Right kidney (tissue), 1 donor: Measurements from ENCODE around the gene RRP9.
"Not testable (repeated sequence)": the region's sequence is repeated elsewhere in the genome, so short reads cannot be mapped to it uniquely, and the experiment has no call there.

Experiments used
- DNase-seq: peaks from one replicate; pipeline ENCODE4 v3.0.0-alpha.2; 2016

Gene RRP9

DNA sequence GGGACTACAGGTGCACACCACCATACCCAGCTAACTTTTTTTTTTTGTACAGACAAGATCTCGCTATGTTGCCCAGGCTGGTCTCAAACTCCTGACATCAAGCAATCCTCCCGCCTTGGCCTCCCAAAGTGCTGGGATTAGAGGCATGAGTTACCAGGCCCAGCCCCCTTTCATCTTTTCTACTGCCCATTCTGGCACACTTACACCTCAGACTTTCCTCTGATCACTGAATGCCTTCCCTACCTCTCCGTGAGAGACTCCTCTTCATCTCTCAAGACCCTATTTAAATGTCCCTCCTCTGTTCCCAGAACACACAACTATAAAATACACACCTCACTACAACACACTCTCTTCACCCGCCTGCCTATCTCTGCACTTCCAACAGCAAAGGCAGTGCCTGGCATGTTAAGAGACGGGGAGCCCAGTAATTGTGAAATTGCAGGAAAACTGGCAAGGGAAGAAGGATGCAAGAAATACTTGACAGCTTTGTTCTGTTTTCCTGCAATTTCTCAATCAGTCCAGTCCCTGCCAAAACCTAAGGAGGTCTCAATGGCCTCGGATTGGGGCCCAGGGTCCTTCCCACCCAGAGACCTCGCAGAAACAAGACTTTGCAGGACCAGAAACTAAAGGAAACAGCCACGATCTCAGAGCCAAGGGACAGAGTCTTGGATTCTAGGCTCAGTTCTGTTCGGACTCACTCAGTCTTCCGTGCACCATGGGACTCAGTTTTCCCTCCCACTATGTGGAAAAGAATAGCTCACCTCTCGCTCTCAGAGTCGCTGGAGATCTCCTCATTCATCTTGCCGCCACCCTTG, 849 bp downstream of the RRP9 start:
- no peak for DNase-seq

- DNase-seq, result no peak
These were observed 2.8 kb downstream of the RRP9 start for GRCh38 chr3:51938780-51939425.

DNA sequence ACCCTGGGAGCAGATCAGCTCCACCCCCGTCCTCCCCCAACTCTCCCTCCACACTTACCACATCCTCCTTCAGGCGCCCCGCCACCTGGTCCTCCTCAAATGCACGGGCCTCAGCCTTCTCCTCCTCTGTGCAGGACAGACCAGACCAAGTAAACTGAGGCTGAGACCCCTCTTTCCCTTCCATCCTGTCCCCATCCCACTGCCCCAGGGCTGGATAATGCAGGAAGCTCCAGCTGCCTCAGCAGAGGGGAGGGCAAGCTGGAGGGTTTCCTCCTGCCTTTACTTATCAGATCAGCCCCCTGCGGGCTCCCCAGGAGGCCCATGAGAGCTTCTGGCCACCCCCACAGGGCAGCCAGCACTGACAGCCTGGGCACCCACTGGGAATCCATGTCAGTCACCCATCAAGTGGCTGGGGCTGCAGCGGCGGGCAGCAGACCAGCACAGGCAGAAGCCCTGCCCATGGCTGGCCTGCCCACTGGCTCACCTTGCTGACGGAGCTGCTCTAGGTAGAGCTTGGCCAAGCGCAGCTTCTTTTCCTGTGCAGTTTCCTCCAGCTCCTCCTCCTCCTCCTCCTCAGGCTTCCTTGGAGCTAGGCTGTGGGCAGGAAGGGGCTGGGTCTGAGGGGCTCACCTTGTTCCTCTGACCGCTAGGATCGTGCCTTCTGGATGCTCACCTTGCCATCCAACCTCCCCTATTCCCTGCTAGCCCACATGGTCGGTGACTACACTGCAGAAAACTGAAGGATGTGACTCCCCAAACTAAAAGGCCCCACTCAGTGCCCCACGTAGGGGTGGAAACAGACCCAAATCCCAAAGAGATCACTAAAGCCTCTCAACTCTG, 3.9 kb downstream of the RRP9 start:
- DNase-seq, result no peak

- DNase-seq, result no peak
These were observed 4.7 kb downstream of the RRP9 start for GRCh38 chr3:51937014-51937413.

- DNase-seq, result no peak
These were observed 5.6 kb downstream of the RRP9 start for GRCh38 chr3:51935886-51936755.

- DNase-seq, result no peak
These were observed 6.5 kb downstream of the RRP9 start for GRCh38 chr3:51934991-51935885.

DNA sequence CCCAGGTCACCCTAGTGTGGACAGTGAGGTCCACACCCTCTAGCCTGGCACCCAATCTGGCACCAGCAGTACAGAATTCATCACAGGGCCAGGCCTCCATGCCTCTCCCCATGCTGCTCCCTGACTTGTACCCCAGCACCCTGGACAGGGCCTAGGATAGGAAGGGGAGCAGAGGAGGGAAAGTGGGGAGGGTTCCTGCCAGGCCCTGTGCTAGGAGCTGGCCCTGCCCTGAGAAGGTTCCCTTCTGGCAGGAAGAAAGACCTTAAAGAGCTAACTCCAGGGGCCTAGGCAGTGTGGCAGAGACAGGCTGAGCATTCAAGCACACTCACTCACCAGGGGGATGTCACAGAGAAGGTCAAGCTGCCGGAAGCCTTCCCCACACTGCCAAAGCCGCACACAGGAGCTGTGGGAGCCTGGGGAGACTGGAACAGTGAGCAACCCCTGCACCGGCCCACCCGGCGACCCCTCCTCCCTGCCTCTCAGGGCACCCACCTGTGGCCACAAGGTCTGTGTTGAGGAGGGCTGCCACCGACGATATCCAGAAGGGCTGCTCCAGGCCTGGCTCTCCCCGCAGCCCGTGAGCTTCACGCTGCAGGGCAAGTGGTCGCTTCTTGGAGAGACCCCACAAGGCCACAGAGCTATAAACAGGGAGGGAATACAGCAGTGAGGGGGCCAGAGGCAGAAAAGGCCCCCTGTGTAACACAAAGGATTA, 7.4 kb downstream of the RRP9 start:
- no peak for DNase-seq

DNA sequence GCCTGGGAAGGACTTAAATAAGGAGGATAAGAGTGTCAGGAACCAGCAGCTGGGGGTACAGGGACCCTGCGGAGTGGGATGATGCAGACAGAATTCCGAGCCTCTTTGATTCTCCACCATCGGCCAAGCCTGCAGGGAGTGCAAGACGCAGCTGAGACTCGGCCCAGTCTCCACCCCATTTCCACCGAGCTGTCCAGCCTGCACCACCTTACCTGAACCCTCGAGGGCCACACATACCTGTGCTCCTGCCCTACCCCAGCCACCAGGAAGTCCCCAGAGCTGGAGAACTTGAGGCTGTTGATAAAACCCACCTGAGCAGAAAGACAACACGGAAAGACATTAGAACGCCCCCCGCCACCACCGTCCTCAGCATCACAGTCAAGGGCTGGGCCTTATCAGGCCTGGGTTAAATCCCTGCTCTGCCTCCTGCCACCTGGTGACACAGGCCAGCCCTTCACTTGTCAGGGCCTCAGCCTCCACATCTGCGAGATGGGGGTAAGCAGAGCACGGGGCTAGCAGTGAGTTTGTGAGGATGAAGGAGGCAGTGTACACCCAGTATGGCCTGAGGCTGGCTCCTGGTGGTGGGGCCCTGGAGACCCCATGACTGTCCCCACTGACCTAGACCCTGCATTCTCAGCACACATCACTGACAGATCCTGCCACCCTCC, 8.1 kb downstream of the RRP9 start:
- no peak for DNase-seq

- DNase-seq, result no peak
These were observed 9.0 kb downstream of the RRP9 start for GRCh38 chr3:51932471-51933370.

GRCh38 chr3:51931756-51932155, 9.9 kb downstream of the RRP9 start:
- DNase-seq, result no peak

GRCh38 chr3:51930439-51930838, 11.3 kb downstream of the RRP9 start:
- DNase-seq, result no peak

GRCh38 chr3:51929420-51930003, 12.2 kb downstream of the RRP9 start:
- DNase-seq, result no peak

DNA sequence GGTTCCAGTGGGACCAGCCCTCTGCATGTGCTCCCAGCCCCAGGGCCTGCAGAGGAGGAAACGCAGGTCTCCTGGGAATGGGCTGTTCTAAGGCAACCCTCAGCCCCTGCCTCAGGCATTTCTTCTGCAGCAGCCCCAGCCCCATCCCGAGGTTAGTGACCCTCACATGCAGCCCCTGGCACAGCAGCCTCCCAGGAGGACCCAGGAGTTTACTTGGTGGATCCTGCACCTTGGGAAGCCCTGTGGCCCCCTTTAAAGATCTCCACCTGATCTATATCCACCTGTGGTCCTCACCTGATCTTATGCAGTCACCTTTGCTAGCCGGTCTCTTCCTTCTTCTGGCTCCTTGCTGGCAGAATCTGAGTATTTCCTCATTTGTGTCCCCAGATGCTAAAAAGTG, 12.7 kb downstream of the RRP9 start:
- DNase-seq, result not testable (repeated sequence)

GRCh38 chr3:51928438-51928837, 13.3 kb downstream of the RRP9 start:
- no peak for DNase-seq

- DNase-seq, result no peak
These were observed 14.4 kb downstream of the RRP9 start for GRCh38 chr3:51927061-51927977.

DNA sequence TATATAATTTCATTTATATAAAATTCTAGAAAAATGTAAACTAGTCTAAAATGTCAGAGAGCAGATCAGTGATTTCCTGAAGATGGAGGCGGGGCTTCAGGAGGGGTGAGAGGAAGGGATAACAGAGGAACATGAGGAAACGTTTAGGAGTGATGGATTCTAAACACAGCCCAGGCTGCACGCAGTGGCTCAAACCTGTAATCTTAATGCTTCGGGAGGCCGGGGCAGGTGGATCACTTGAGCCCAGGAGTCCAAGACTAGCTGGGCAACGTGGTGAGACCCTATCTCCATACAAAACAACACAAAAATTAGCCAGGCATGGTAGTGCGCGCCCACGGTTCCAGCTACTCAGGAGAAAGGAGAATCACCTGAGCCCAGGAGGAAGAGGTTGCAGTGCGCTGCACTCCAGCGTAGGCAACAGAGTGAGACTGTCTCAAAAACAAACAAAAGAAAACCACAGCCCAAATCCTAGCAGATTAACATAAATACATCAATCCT, 20.6 kb downstream of the RRP9 start:
- DNase-seq, result no peak

GRCh38 chr3:51916418-51916817, 25.3 kb downstream of the RRP9 start:
- no peak for DNase-seq
